GM23338 (cell line): ENCODE measurements around the gene LCE6A. TPM values are rescaled to one million over a fixed set of nuclear protein-coding genes. Genes with fewer than 3 reads are reported as not detected.

Source experiments
- ATAC-seq: fragments of 200-7000 bp; cut with Tn5 transposase; 3 replicates; pipeline ENCODE4 v1.9.1; 2020
- DNase-seq: peaks from one replicate; pipeline ENCODE4 v3.0.0-alpha.2; 2015; ENCODE audit warnings: low spot score
- H2AFZ ChIP-seq: fragments of 200-600 bp; sonication (generic); 2 replicates; pipeline ENCODE4 v1.8.0; 2016; ENCODE audit warnings: antibody characterized with exemption, mild to moderate bottlenecking, moderate library complexity
- H3F3A ChIP-seq: fragments of 200-600 bp; sonication (generic); replicated peaks from 2 replicates; pipeline ENCODE4 v1.8.0; 2017; ENCODE audit warnings: antibody characterized with exemption, mixed run types, low read depth
- H3K27ac ChIP-seq: fragments of 200-600 bp; sonication (generic); 2 replicates; pipeline ENCODE4 v1.6.1; 2016; ENCODE audit warnings: low read depth
- H3K27me3 ChIP-seq: fragments of 200-600 bp; sonication (generic); 2 replicates; pipeline ENCODE4 v1.8.0; 2016; ENCODE audit warnings: mild to moderate bottlenecking, mixed run types, moderate library complexity; ENCODE audit not compliant: insufficient read depth
- H3K36me3 ChIP-seq: fragments of 200-600 bp; sonication (generic); 2 replicates; pipeline ENCODE4 v1.8.0; 2016; ENCODE audit warnings: mild to moderate bottlenecking; ENCODE audit not compliant: insufficient read depth
- H3K4me1 ChIP-seq: fragments of 200-600 bp; sonication (generic); 2 replicates; pipeline ENCODE4 v1.8.0; 2016; ENCODE audit warnings: mild to moderate bottlenecking, moderate library complexity; ENCODE audit not compliant: insufficient read depth
- H3K4me2 ChIP-seq: fragments of 200-600 bp; sonication (generic); 2 replicates; pipeline ENCODE4 v1.7.1; 2017; ENCODE audit warnings: mixed run types
- H3K4me3 ChIP-seq: fragments of 200-600 bp; sonication (generic); 2 replicates; pipeline ENCODE4 v1.6.1; 2016; ENCODE audit warnings: mixed run types
- H3K79me2 ChIP-seq: fragments of 200-600 bp; sonication (generic); replicated peaks from 2 replicates; pipeline ENCODE4 v1.8.0; 2017; ENCODE audit warnings: mild to moderate bottlenecking; ENCODE audit not compliant: insufficient read depth
- H3K9me2 ChIP-seq: fragments of 200-600 bp; sonication (generic); 2 replicates; pipeline ENCODE4 v1.8.0; 2017; ENCODE audit not compliant: insufficient read depth
- H4K20me1 ChIP-seq: fragments of 200-600 bp; sonication (generic); replicated peaks from 2 replicates; pipeline ENCODE4 v1.8.0; 2017; ENCODE audit warnings: mild to moderate bottlenecking; ENCODE audit not compliant: insufficient read depth
- H3K27ac Mint-ChIP-seq: 2 replicates; pipeline ENCODE4 v1.8.0; 2020; ENCODE audit warnings: inconsistent platforms, mild to moderate bottlenecking, moderate library complexity, mixed read lengths
- H3K27me3 Mint-ChIP-seq: 3 replicates; pipeline ENCODE4 v1.8.0; 2022; ENCODE audit warnings: low read depth, mild to moderate bottlenecking, moderate library complexity, mixed read lengths, inconsistent platforms; ENCODE audit not compliant: insufficient read depth, poor library complexity
- H3K36me3 Mint-ChIP-seq: 3 replicates; pipeline ENCODE4 v1.8.0; 2021; ENCODE audit warnings: low read depth, mild to moderate bottlenecking, inconsistent platforms, moderate library complexity, mixed read lengths
- H3K4me1 Mint-ChIP-seq: 3 replicates; pipeline ENCODE4 v1.8.0; 2020; ENCODE audit warnings: mild to moderate bottlenecking, inconsistent platforms, mixed read lengths
- H3K4me3 Mint-ChIP-seq: 3 replicates; pipeline ENCODE4 v1.8.0; 2021; ENCODE audit warnings: moderate library complexity, mild to moderate bottlenecking, inconsistent platforms, mixed read lengths
- H3K9me3 Mint-ChIP-seq: 3 replicates; pipeline ENCODE4 v1.8.0; 2020; ENCODE audit warnings: moderate library complexity, mild to moderate bottlenecking, inconsistent platforms, mixed read lengths
- CREB1 ChIP-seq: fragments of 250-450 bp; sonication (Bioruptor Pico); IDR thresholded peaks from 2 replicates; pipeline ENCODE4 v1.5.0; 2020; ENCODE audit warnings: low read depth, mild to moderate bottlenecking, moderate library complexity
- CTCF ChIP-seq, 2 experiments: fragments of 200-600 bp in 1 of 2; sonication (generic) in 1 of 2; conservative IDR thresholded peaks; 2 replicates each; pipeline versions ENCODE4 v1.5.1 to v1.6.1; 2016 to 2017; ENCODE audit warnings: antibody characterized with exemption in 2 of 2, low read depth in 2 of 2, mild to moderate bottlenecking in 2 of 2, moderate library complexity in 1 of 2
- ETS1 ChIP-seq: IDR thresholded peaks from 2 replicates; pipeline ENCODE4 v1.6.1; 2016; ENCODE audit warnings: antibody characterized with exemption
- EZH2 ChIP-seq: fragments of 200-600 bp; sonication (generic); IDR thresholded peaks from one replicate; pipeline ENCODE4 v1.8.0; 2017; ENCODE audit warnings: antibody characterized with exemption, mild to moderate bottlenecking, low read depth; ENCODE audit not compliant: unreplicated experiment
- EZH2phosphoT487 ChIP-seq: fragments of 200-600 bp; sonication (generic); IDR thresholded peaks from one replicate; pipeline ENCODE4 v1.8.1; 2018; ENCODE audit warnings: antibody characterized with exemption; ENCODE audit not compliant: unreplicated experiment
- JUNB ChIP-seq: IDR thresholded peaks from one replicate; pipeline ENCODE4 v1.6.1; 2016; ENCODE audit warnings: antibody characterized with exemption; ENCODE audit not compliant: unreplicated experiment
- NANOG ChIP-seq: IDR thresholded peaks from 2 replicates; pipeline ENCODE4 v1.6.1; 2016; ENCODE audit warnings: antibody characterized with exemption, borderline replicate concordance
- POLR2AphosphoS5 ChIP-seq: IDR thresholded peaks from 2 replicates; pipeline ENCODE4 v1.6.1; 2016; ENCODE audit warnings: antibody characterized with exemption, low read depth
- REST ChIP-seq: IDR thresholded peaks from one replicate; pipeline ENCODE4 v1.6.1; 2018; ENCODE audit warnings: antibody characterized with exemption; ENCODE audit not compliant: unreplicated experiment
- STAT1 ChIP-seq: IDR thresholded peaks from one replicate; pipeline ENCODE4 v1.6.1; 2016; ENCODE audit warnings: antibody characterized with exemption; ENCODE audit not compliant: unreplicated experiment
- ZNF114 ChIP-seq: fragments of 250-450 bp; sonication (Bioruptor Pico); IDR thresholded peaks from 2 replicates; pipeline ENCODE4 v1.5.0; 2020; ENCODE audit warnings: mild to moderate bottlenecking, moderate library complexity
- ZNF331 ChIP-seq: fragments of 250-450 bp; sonication (Bioruptor Pico); IDR thresholded peaks from 2 replicates; pipeline ENCODE4 v1.5.0; 2020; ENCODE audit warnings: low read depth, mild to moderate bottlenecking, moderate library complexity
- ZNF462 ChIP-seq: fragments of 250-450 bp; sonication (Bioruptor Pico); IDR thresholded peaks from 2 replicates; pipeline ENCODE4 v1.5.0; 2020; ENCODE audit warnings: mild to moderate bottlenecking, moderate library complexity
- long read RNA-seq: library from polyadenylated mRNA; unstranded; transcript quantifications from one replicate; pipeline ENCODE4 v2.0.0, GENCODE V29; 2020; ENCODE audit not compliant: unreplicated experiment
- polyA plus RNA-seq: library from polyadenylated mRNA; unstranded; fragments of >200 nt; fragmentation: Nextera tagmentation; extraction: Ambion mirVana; gene quantifications from 2 replicates; pipeline ENCODE4 v1.2.1, GENCODE V29; 2016
- total RNA-seq: library from RNA; depleted of rRNA; stranded (reverse); fragments of >200 nt; shearing (Covaris generic); gene quantifications from 2 replicates; pipeline ENCODE4 v1.2.3, GENCODE V29; 2014; rRNA removed

LCE6A gene
- total RNA-seq, result not detected in 2 replicates
- not detected in 2 replicates for polyA plus RNA-seq
- long read RNA-seq, result 0 reads

GRCh38 chr1:152842556-152842955, at the start of gene LCE6A:
Gene LCE6A (plus strand): TSS chr1:152842856. CDS start chr1:152843521, 665 bp downstream.
- Mint-ChIP-seq H3K4me1 (no peaks in the 10 kb centered on the region), H3K36me3 (no peaks in the 10 kb centered on the region)
- H3K27me3 ChIP-seq, result no peaks in the 10 kb centered on the region

More at GRCh38 chr1:152842556-152842955, at the start of gene LCE6A:
- DNase-seq (no peak), ATAC-seq (no peak)
- no peak within 1 kb of the TSS for H2AFZ ChIP-seq
- H4K20me1 ChIP-seq, result no peaks in the 10 kb centered on the region
- no peaks in the 10 kb centered on the region for H3K9me2 ChIP-seq
- H3F3A ChIP-seq, result no peaks in the 10 kb centered on the region
- TF ChIP-seq EZH2phosphoT487 (no peak), CTCF (conservative IDR thresholded peaks at IDR 0.05; ENCODE audit: low read depth in 2 of 2) (no peak), NANOG (no peak), REST (no peak), EZH2 (no peak), STAT1 (no peak), JUNB (no peak), CREB1 (CRISPR knock-in tag) (no peak), ETS1 (no peak), ZNF331 (CRISPR knock-in tag) (no peak), ZNF114 (CRISPR knock-in tag) (no peak), POLR2AphosphoS5 (no peak), ZNF462 (no peak)
- Mint-ChIP-seq H3K4me3 (no peak within 1 kb of the TSS), H3K9me3 (no peaks in the 10 kb centered on the region), H3K27ac (no peak within 1 kb of the TSS), H3K27me3 (peaks cover 2% of the 10 kb centered on the region)
- no peak within 1 kb of the TSS for H3K4me3 ChIP-seq
- H3K4me2 ChIP-seq, result no peak within 1 kb of the TSS
- no peaks in the 10 kb centered on the region for H3K36me3 ChIP-seq
- H3K79me2 ChIP-seq, result no peaks in the 10 kb centered on the region
- H3K27ac ChIP-seq, result no peak within 1 kb of the TSS
- no peaks in the 10 kb centered on the region for H3K4me1 ChIP-seq
